ENCODE measurements around the gene NDUFS2.

DNA sequence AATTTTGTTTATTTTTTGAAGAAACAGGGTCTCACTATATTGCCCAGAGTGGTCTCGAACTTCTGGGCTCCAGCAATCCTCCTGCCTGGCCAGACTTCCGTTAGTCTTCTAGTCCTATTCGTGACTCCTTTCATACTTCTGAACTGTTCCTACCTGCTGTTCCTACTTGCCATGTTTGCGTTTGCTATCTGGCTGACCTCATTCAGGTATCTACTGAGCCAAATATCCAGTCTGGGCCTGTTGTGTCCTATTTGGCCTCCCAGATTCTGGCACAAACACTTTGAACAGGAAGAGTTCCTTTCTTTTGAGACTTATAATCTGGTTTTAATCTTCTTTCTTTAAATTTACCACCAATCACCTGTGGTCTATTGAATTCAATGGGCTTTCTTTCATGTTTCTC lies 42.7 kb downstream of the NDUFS2 start:
- TF ChIP-seq, protein P1, sequence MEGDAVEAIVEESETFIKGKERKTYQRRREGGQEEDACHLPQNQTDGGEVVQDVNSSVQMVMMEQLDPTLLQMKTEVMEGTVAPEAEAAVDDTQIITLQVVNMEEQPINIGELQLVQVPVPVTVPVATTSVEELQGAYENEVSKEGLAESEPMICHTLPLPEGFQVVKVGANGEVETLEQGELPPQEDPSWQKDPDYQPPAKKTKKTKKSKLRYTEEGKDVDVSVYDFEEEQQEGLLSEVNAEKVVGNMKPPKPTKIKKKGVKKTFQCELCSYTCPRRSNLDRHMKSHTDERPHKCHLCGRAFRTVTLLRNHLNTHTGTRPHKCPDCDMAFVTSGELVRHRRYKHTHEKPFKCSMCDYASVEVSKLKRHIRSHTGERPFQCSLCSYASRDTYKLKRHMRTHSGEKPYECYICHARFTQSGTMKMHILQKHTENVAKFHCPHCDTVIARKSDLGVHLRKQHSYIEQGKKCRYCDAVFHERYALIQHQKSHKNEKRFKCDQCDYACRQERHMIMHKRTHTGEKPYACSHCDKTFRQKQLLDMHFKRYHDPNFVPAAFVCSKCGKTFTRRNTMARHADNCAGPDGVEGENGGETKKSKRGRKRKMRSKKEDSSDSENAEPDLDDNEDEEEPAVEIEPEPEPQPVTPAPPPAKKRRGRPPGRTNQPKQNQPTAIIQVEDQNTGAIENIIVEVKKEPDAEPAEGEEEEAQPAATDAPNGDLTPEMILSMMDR (IDR thresholded peaks at IDR 0.05), result no peak
- TF ChIP-seq POLR2A (IDR thresholded peaks at IDR 0.05), result no peak
- TF ChIP-seq EP300 (IDR thresholded peaks at IDR 0.05), result no peak
